Smooth muscle cell (in vitro differentiated cells): Measurements from ENCODE around the gene NR4A1. TPM values are rescaled to one million over a fixed set of nuclear protein-coding genes. Genes with fewer than 3 reads are reported as not detected.

Source experiments
- DNase-seq: peaks from one replicate; lab custom pipeline; 2025; ENCODE audit not compliant: unreplicated experiment; lab: John Stamatoyannopoulos, UW
- H2AFZ ChIP-seq: fragments of 200-600 bp; sonication (generic); 2 replicates; pipeline ENCODE4 v1.6.0; 2016; ENCODE audit warnings: antibody characterized with exemption, low read depth, mild to moderate bottlenecking
- H3F3A ChIP-seq: fragments of 200-600 bp; sonication (generic); 2 replicates; pipeline ENCODE4 v1.6.0; 2017; ENCODE audit warnings: antibody characterized with exemption, low read depth
- H3K27ac ChIP-seq: fragments of 200-600 bp; sonication (generic); 2 replicates; pipeline ENCODE4 v1.5.1; 2016; ENCODE audit warnings: low read depth, mild to moderate bottlenecking
- H3K27me3 ChIP-seq: fragments of 200-600 bp; sonication (generic); 2 replicates; pipeline ENCODE4 v1.6.1; 2016; ENCODE audit warnings: low read depth, mild to moderate bottlenecking
- H3K36me3 ChIP-seq: fragments of 200-600 bp; sonication (generic); 2 replicates; pipeline ENCODE4 v1.5.1; 2016; ENCODE audit warnings: low read depth
- H3K4me1 ChIP-seq: fragments of 200-600 bp; sonication (generic); 2 replicates; pipeline ENCODE4 v1.5.1; 2016; ENCODE audit warnings: low read depth
- H3K4me2 ChIP-seq: fragments of 200-600 bp; sonication (generic); 2 replicates; pipeline ENCODE4 v1.6.0; 2016; ENCODE audit warnings: mild to moderate bottlenecking
- H3K4me3 ChIP-seq: fragments of 200-600 bp; sonication (generic); 2 replicates; pipeline ENCODE4 v1.5.1; 2016; ENCODE audit warnings: mild to moderate bottlenecking
- H3K79me2 ChIP-seq: fragments of 200-600 bp; sonication (generic); 2 replicates; pipeline ENCODE4 v1.6.0; 2016; ENCODE audit warnings: low read depth, mild to moderate bottlenecking
- H3K9ac ChIP-seq: fragments of 200-600 bp; sonication (generic); 2 replicates; pipeline ENCODE4 v1.6.0; 2016; ENCODE audit warnings: low read depth
- H3K9me3 ChIP-seq: fragments of 200-600 bp; sonication (generic); replicated peaks from 2 replicates; pipeline ENCODE4 v1.5.1; 2016; ENCODE audit warnings: low read depth
- H4K20me1 ChIP-seq: fragments of 200-600 bp; sonication (generic); 2 replicates; pipeline ENCODE4 v1.6.0; 2016; ENCODE audit warnings: low read depth
- CTCF ChIP-seq: fragments of 200-600 bp; sonication (generic); IDR thresholded peaks from 2 replicates; pipeline ENCODE4 v1.5.1; 2017; ENCODE audit warnings: borderline replicate concordance, mild to moderate bottlenecking, antibody characterized with exemption; ENCODE audit not compliant: insufficient read depth, poor library complexity, severe bottlenecking
- WGBS: methylation state at CpG from one replicate; pipeline ENCODE4 v1.1.7; 2016; ENCODE audit warnings: low lambda C conversion rate; 5-methylcytosine and 5-hydroxymethylcytosine counted together
- polyA plus RNA-seq: library from polyadenylated mRNA; unstranded; fragments of >200 nt; fragmentation: Nextera tagmentation; extraction: Ambion mirVana; gene quantifications from 2 replicates; pipeline ENCODE4 v1.2.1, GENCODE V29; 2016
- total RNA-seq: library from RNA; depleted of rRNA; stranded (reverse); fragments of >200 nt; gene quantifications from 2 replicates; pipeline ENCODE4 v1.2.3, GENCODE V29; 2014

The NR4A1 gene
- total and polyA plus RNA-seq, 2 experiments from 2014 or later, result 182 to 634 TPM

- Histone ChIP-seq H3F3A (peaks cover 29% of the 10 kb centered on the region), H3K9me3 (no peaks in the 10 kb centered on the region), H3K27me3 (no peaks in the 10 kb centered on the region), H4K20me1 (peaks cover 28% of the 10 kb centered on the region), H3K9ac (no peak overlapping the region), H3K4me3 (no peak overlapping the region), H2AFZ (no peak overlapping the region), H3K27ac (peak overlapping the region; percentile 70), H3K36me3 (no peaks in the 10 kb centered on the region), H3K4me1 (peaks cover 27% of the 10 kb centered on the region), H3K4me2 (peak overlapping the region; percentile 85), H3K79me2 (peaks cover 28% of the 10 kb centered on the region)
- no peak for DNase-seq
- no peak for TF ChIP-seq CTCF
- WGBS, result 89% methylated on average over 2 of the region's 2 CpGs
Measured at GRCh38 chr12:52035926-52036325, 15.3 kb upstream of the NR4A1 start.

- Histone ChIP-seq H3K36me3 (no peaks in the 10 kb centered on the region), H4K20me1 (peaks cover 35% of the 10 kb centered on the region), H3K79me2 (peaks cover 28% of the 10 kb centered on the region), H3K4me2 (peak overlapping the region; percentile 85), H3F3A (peaks cover 29% of the 10 kb centered on the region), H3K9me3 (no peaks in the 10 kb centered on the region), H3K4me3 (peak overlapping the region; percentile 42), H3K4me1 (peaks cover 27% of the 10 kb centered on the region), H3K27ac (peak overlapping the region; percentile 70), H3K9ac (peak overlapping the region; percentile 55), H2AFZ (no peak overlapping the region), H3K27me3 (no peaks in the 10 kb centered on the region)
- 16% methylated on average over 36 of the region's 53 CpGs for WGBS
- peak; percentile 52 for DNase-seq
- TF ChIP-seq CTCF, result no peak
Measured at GRCh38 chr12:52036587-52037171, 14.6 kb upstream of the NR4A1 start.

- no peaks in the 10 kb centered on the region for H3K27me3 ChIP-seq
- no peak for DNase-seq
Measured at GRCh38 chr12:52037248-52037861, 13.9 kb upstream of the NR4A1 start.

More at GRCh38 chr12:52037248-52037861, 13.9 kb upstream of the NR4A1 start:
- H3K36me3 ChIP-seq, result no peaks in the 10 kb centered on the region
- peaks cover 24% of the 10 kb centered on the region for H3K4me1 ChIP-seq
- 1% methylated on average over 54 of the region's 59 CpGs for whole genome bisulfite sequencing
- H3F3A ChIP-seq, result peaks cover 25% of the 10 kb centered on the region
- H3K4me3 ChIP-seq, result peak overlapping the region; percentile 96
- H2AFZ ChIP-seq, result no peak overlapping the region
- H3K79me2 ChIP-seq, result peaks cover 28% of the 10 kb centered on the region
- H4K20me1 ChIP-seq, result peaks cover 36% of the 10 kb centered on the region
- no peak for TF ChIP-seq CTCF
- peak overlapping the region; percentile 83 for H3K27ac ChIP-seq
- peak overlapping the region; percentile 98 for H3K9ac ChIP-seq
- H3K9me3 ChIP-seq, result no peaks in the 10 kb centered on the region
- H3K4me2 ChIP-seq, result peak overlapping the region; percentile 98
